NT2/D1 (cell line): ENCODE data around the gene FKBP15.

ENCODE experiments used
- YY1 ChIP-seq: IDR thresholded peaks from 2 replicates; pipeline ENCODE4 v1.6.1; 2011; ENCODE audit not compliant: insufficient read length, insufficient read depth
- ZNF274 ChIP-seq: IDR thresholded peaks from 2 replicates; pipeline ENCODE4 v1.6.1; 2011; ENCODE audit warnings: mild to moderate bottlenecking, low read depth, low read length

DNA sequence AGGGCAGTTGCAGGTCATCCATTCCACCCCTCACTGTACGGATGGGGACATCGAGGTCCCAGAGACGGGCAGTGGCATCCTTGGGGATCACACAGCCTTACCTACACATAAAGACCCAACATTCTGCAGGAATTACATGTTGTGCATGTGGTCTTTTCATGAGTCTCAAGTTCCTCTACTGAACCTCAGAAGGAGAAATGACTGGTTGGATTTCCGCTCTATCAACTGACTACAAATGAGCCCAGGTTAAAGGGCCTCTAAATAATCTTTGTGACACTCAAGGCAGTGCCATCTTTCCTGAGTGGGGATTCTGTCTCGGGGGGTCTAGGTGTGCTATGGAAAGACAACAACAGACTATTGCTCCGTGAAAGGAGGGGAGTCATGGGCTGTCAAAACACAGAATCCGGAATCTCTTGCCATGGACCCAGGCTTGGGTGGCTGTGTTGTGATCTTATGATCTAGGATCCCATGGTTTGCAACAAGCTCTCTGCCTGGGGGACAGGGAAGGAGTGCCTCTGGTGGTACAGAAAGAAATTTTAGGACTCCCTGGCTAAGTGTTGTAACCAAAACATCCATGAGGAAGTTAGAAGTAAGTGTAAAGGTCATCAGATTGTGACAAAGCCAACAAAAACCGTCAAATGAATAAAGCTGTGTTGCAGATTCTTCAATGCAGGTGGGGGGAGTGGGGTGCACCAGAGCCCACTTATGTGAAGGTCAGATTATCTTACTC is 72.1 kb downstream of the FKBP15 start:
- TF ChIP-seq ZNF274 (no peak), YY1 (no peak)
